A204.1 (cell line): ENCODE results near the gene NTN5.
"Not testable (repeated sequence)": the region's sequence is repeated elsewhere in the genome, so short reads cannot be mapped to it uniquely, and the experiment has no call there.

Source experiments
- FAIRE-seq: peaks from 2 replicates; lab custom pipeline; 2012; peaks lifted over from hg19 to GRCh38; lab: Jason Lieb, UNC

The NTN5 gene

DNA sequence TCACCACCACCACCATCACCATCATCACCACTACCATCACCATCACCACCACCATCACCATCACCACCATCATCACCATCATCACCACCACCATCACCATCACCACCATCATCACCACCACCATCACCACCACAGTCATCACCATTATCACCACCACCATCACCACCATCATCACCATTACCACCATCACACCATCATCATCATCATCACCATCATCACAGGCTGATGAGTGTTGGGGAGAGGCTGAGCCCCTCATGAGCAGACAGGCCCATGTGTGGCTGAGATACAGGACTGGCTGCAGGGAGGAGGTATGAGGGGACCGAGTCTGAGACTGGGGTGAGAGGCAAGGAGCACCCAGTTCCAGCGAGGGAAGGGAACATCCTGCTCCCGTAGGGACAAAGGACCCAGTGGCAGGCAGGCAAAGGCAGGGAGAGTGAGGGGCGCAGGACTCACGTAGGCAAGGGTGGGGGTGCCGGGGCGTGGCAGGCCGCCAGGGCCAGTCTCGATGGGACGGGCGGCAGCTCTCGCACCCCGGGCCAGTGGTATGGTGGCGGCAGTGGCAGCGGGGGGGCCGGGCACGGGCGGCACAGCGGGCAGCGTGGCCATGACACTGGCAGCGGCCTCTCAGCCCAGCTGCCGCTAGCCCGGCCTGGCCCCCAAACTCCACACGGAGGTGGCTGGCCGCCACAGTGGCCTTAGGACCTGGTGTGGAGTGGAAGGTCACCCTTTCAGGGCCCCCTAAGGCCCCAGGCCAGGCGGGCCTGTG lies 2.7 kb downstream of the NTN5 start:
- FAIRE-seq, result no peak

DNA sequence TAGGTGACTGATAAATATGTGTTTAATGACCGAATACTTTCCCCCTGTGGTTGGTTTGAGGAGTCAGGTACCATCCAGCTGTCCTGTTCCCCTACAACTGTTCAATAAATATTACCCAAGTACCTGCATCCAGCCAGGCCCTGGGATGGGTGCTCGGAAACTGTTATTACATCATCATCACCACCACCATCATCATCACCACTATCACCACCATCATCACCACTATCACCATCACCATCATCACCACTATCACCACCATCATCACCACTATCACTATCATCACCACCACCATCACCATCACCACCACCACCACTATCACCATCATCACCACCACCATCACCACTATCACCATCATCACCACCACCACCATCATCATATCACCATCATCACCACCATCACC lies 4.1 kb downstream of the NTN5 start:
- FAIRE-seq, result no peak

GRCh38 chr19:48668332-48668731 lies 4.5 kb downstream of the NTN5 start:
- no peak for FAIRE-seq

DNA sequence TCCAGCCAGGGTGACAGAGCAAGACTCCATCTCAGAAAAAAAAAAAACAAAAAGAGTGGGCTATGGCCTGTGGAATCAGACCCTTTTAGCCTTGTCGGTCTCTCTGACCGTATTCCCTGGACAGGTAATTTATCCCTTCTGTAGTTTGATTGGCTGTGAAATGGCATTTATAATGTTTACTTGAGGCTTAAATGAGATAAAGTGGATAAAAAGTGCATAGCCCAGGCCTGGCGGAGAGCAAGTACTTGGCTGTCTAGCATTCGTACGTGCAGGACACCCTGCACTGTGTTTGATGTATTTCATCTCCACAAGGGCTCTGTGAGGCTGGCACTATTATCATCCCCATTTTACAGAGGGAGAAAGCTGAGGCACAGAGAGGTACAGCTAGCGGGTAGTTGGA lies 7.0 kb downstream of the NTN5 start:
- no peak for FAIRE-seq

GRCh38 chr19:48664476-48664875 lies 8.3 kb downstream of the NTN5 start:
- FAIRE-seq, result no peak

DNA sequence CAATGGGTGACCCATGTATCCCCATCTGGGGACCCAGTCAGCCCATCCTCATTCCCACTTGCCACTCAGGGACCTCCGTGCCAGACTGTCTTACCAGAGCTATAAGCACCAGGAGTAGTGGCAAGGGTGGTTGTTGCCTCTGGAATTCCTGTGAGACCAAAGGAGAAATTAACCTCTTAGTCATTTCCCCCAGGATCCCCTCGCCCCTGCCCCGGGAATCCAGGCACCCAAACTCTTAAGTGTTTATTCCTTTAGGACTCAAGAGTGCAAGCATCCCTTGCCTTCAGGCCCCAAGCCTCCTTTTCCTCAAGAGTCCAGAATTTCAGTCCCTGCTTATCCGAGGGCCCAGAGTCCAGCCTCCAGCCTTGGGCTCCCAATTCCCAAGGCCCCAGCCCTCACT lies 9.2 kb downstream of the NTN5 start:
- FAIRE-seq, result no peak

DNA sequence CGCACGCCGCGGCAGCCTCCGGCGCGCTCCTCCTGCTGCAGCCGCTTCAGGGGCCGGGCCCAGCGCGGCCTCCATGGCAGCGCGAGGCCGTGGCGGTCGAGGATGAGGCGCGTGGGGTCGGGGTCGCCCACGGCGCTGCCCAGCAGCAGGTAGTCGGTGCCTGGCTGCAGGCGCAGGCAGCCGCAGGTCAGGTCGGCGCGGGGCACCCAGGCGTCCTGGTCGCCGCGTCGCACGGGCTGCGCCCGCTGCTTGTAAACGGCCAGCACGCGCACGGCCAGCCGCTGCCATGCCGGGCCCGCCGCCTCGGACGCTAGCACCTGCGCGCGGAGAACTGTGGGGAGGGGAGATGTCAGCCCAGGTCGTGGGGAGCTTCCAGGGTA lies 11.1 kb downstream of the NTN5 start:
- no peak for FAIRE-seq

DNA sequence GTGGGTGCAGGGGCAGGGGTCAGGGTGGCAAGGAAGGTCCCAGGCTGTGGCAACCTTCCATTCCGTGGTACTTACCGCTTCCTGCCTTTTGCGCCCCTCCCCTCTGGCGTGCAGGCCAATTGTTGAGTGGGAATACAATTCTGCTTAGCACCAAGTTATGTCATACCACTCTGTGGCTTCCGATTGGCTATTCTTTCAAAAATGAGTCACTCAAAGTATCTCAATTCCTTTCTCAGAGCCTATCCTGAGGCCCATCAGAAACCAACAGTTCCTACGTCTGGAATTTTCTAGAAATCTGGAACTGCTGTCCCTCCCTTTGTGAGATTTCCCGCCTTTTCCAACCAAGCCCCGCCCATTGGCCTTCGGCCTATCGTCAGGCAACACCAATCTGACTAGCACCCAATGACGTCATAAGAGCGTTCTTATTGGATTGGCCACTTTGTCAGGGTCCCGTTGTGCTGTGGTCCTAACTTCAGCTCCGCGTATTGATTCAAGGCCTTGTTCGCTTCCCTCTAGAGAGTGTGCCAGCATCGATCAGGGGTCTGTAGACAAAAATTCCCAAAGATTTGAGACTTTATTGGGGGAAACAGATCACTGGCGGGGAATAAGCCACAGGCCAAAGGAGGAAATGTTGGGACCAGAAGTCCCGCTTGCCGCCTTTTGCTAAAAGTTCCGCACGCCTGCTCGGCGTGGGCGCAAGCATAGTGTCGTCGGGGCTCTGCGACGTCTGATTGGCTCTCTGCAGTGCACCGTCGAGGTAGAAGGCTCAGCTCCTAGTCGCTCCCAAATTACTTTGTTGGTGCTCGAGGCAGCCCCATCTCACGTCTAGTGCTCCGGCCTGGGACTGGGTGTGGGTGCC lies 11.7 kb downstream of the NTN5 start:
- peak; percentile 97 for FAIRE-seq

GRCh38 chr19:48659768-48660167 lies 13.0 kb downstream of the NTN5 start:
- no peak for FAIRE-seq

- no peak for FAIRE-seq
Observed at GRCh38 chr19:48658483-48658882, 14.3 kb downstream of the NTN5 start.

DNA sequence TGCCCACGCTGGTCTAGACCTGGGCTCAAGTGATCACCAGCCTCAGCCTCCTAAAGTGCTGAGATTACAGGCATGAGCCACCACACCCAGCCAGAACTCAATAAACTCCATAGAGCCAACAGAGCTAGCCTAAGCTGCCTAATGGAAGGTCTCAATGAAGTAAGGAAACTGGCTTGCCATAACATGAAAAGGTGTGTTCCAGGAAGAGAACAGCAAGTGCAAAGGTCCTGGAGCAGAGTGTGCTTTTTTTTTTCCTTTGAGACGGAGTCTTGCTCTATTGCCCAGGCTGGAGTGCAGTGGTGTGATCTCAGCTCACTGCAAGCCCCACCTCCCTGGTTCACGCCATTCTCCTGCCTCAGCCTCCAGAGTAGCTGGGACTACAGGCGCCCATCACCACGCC lies 15.0 kb downstream of the NTN5 start:
- not testable (repeated sequence) for FAIRE-seq

DNA sequence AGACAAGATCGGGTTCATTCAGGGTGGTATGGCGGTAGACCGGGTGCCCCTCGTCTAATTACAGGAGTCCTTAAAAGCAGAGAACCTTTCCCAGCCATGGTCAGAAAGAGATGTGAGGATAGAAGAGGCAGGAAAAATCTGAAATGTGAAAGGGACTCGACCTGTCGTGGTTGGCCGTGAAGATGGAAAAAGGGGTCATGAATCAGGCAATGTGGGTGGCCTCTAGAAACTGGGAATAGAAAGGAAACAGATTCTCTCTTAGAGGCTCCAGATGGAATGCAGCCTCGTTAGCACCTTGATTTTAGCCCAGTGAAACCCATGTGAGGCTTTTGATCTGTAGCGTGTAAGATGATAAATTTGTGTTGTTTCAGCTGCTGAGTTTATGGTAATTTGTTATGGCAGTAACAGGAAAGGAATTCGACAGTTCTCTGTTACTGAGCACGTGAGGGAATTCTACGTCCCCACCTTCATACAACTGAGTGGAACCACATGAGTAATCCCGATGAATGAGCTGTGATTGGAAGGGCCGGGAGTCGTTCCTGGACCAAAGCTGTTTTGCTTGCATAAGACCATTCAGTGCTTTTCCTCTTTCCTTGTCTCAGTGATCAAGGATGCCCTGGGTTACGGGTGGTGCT lies 15.9 kb downstream of the NTN5 start:
- FAIRE-seq, result no peak

DNA sequence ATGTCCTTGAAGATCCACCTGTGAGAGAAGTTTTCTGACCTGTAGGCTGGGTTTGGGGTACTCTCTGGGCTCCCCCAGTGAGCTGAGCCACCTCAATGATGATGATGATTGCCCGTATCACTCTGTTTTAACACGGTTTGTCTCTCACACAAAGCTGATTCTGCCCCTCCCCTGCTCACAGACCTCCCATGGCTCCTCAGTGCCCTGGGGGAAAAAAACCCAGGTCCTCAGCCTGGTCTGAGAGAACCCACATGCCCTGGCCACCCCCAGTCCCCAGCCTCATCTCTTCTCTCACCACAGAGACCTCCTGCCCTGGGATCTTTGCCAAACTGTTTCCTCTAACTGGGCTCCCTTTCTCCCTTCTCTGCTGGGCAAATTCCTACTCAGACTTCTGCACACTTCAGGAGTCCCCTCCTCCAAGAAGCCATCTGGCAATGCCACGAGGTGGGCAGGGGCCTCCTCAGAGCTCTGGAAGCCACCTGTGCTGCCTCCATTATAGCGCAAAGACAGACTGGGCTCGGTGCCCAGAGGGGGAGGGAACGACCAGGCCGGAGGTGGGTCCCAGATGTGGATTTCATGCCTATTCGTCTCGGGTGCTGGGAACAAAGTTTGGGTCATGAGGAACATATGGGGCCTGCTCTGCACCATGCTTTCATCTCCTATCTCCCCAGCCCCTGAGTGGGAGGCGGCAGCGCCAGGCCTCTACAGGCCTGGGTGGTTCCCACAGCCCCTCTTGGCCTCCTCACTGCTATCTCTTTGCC lies 18.3 kb downstream of the NTN5 start:
- FAIRE-seq, result no peak

- FAIRE-seq, result no peak
Observed at GRCh38 chr19:48651683-48652048, 21.2 kb downstream of the NTN5 start.

- FAIRE-seq, result no peak
Observed at GRCh38 chr19:48650974-48651682, 21.7 kb downstream of the NTN5 start.

GRCh38 chr19:48648134-48648533 lies 24.7 kb downstream of the NTN5 start:
- no peak for FAIRE-seq

GRCh38 chr19:48646722-48647216 lies 26.0 kb downstream of the NTN5 start:
- no peak for FAIRE-seq

GRCh38 chr19:48646001-48646721 lies 26.7 kb downstream of the NTN5 start, which contains the start of gene CA11:
Gene CA11 (minus strand): TSS chr19:48646187. CDS start chr19:48645632, 555 bp downstream.
- FAIRE-seq, result no peak

GRCh38 chr19:48645620-48646000 lies 27.2 kb downstream of the NTN5 start:
- FAIRE-seq, result no peak

GRCh38 chr19:48644839-48645619 lies 27.8 kb downstream of the NTN5 start:
- no peak for FAIRE-seq
